ENCODE measurements around the gene ARHGEF7. TPM values are rescaled to one million over a fixed set of nuclear protein-coding genes. Genes with fewer than 3 reads are reported as not detected.

ARHGEF7 gene
- total RNA-seq, 3 donors from 2014 or later (not counting 1 experiment from before 2014, with no cell fraction given), result 99.9 to 135 (median 105) TPM

- no peak for TF ChIP-seq CTCF (IDR thresholded peaks at IDR 0.05)
- peaks cover 5% of the 10 kb centered on the region for H3K36me3 Mint-ChIP-seq
- H3K4me3 Mint-ChIP-seq, result no peak overlapping the region
- no peaks in the 10 kb centered on the region for H3K27me3 Mint-ChIP-seq (ENCODE audit: low read depth in 2 of 2)
- ATAC-seq (no peak), DNase-seq (no peak)
- H3K4me1 Mint-ChIP-seq, result no peaks in the 10 kb centered on the region
- H3K9me3 ChIP-seq (ENCODE audit: control insufficient read depth, insufficient read depth, low read length), result no peaks in the 10 kb centered on the region
- 98% methylated on average over 8 of the region's 8 CpGs for WGBS (ENCODE audit: insufficient coverage)
- no peaks in the 10 kb centered on the region for H3K4me1 ChIP-seq (ENCODE audit: control insufficient read depth, insufficient read depth, low read length)
- intact Hi-C loops (cut with micrococcal nuclease), result no loop called here
- H3K27ac ChIP-seq (ENCODE audit: low read length), result no peak overlapping the region
- H3K27me3 ChIP-seq (ENCODE audit: control insufficient read depth, insufficient read depth, low read length), result no peaks in the 10 kb centered on the region
- H3K27ac Mint-ChIP-seq, result no peak overlapping the region
- peaks cover 82% of the 10 kb centered on the region for H3K36me3 ChIP-seq (ENCODE audit: control insufficient read depth, insufficient read depth, low read length)
- no peaks in the 10 kb centered on the region for H3K9me3 Mint-ChIP-seq
- H3K4me3 ChIP-seq (ENCODE audit: low read length), result no peak overlapping the region
Observed at GRCh38 chr13:111287201-111287600, 172.1 kb downstream of the ARHGEF7 start.

- H3K9me3 ChIP-seq (ENCODE audit: control insufficient read depth, insufficient read depth, low read length), result no peaks in the 10 kb centered on the region
- H3K27me3 Mint-ChIP-seq (ENCODE audit: low read depth in 2 of 2), result no peaks in the 10 kb centered on the region
- no peaks in the 10 kb centered on the region for H3K4me1 Mint-ChIP-seq
- DNase-seq (no peak), ATAC-seq (no peak)
- H3K36me3 Mint-ChIP-seq, result peaks cover 12% of the 10 kb centered on the region
- H3K27ac ChIP-seq (ENCODE audit: low read length), result no peak overlapping the region
- no peaks in the 10 kb centered on the region for H3K9me3 Mint-ChIP-seq
- H3K4me3 ChIP-seq (ENCODE audit: low read length), result no peak overlapping the region
- intact Hi-C loops (cut with micrococcal nuclease), result no loop called here
- H3K27me3 ChIP-seq (ENCODE audit: control insufficient read depth, insufficient read depth, low read length), result no peaks in the 10 kb centered on the region
- no peaks in the 10 kb centered on the region for H3K4me1 ChIP-seq (ENCODE audit: control insufficient read depth, insufficient read depth, low read length)
- H3K4me3 Mint-ChIP-seq, result no peak overlapping the region
- H3K36me3 ChIP-seq (ENCODE audit: control insufficient read depth, insufficient read depth, low read length), result peaks cover 83% of the 10 kb centered on the region
- TF ChIP-seq CTCF (IDR thresholded peaks at IDR 0.05), result no peak
- H3K27ac Mint-ChIP-seq, result no peak overlapping the region
- WGBS (ENCODE audit: insufficient coverage), result 94% methylated on average over 7 of the region's 7 CpGs
Observed at GRCh38 chr13:111288276-111288675, 173.2 kb downstream of the ARHGEF7 start.

GRCh38 chr13:111289251-111289650 lies 174.1 kb downstream of the ARHGEF7 start:
- Mint-ChIP-seq H3K4me1 (no peaks in the 10 kb centered on the region), H3K9me3 (no peaks in the 10 kb centered on the region), H3K36me3 (peaks cover 12% of the 10 kb centered on the region), H3K27me3 (ENCODE audit: low read depth in 2 of 2) (no peaks in the 10 kb centered on the region), H3K4me3 (no peak overlapping the region), H3K27ac (no peak overlapping the region)
- Histone ChIP-seq H3K27ac (ENCODE audit: low read length) (no peak overlapping the region), H3K4me3 (ENCODE audit: low read length) (no peak overlapping the region), H3K36me3 (ENCODE audit: control insufficient read depth, insufficient read depth, low read length) (peaks cover 82% of the 10 kb centered on the region), H3K9me3 (ENCODE audit: control insufficient read depth, insufficient read depth, low read length) (no peaks in the 10 kb centered on the region), H3K27me3 (ENCODE audit: control insufficient read depth, insufficient read depth, low read length) (no peaks in the 10 kb centered on the region), H3K4me1 (ENCODE audit: control insufficient read depth, insufficient read depth, low read length) (no peaks in the 10 kb centered on the region)
- 95% methylated on average over 11 of the region's 11 CpGs for WGBS (ENCODE audit: insufficient coverage)
- ATAC-seq (no peak), DNase-seq (no peak)
- intact Hi-C loops (cut with micrococcal nuclease), result no loop called here
- TF ChIP-seq CTCF (IDR thresholded peaks at IDR 0.05), result no peak

GRCh38 chr13:111291908-111292307 lies 176.8 kb downstream of the ARHGEF7 start:
- Histone ChIP-seq H3K36me3 (ENCODE audit: control insufficient read depth, insufficient read depth, low read length) (peaks cover 61% of the 10 kb centered on the region), H3K4me3 (ENCODE audit: low read length) (no peak overlapping the region), H3K27ac (ENCODE audit: low read length) (no peak overlapping the region), H3K4me1 (ENCODE audit: control insufficient read depth, insufficient read depth, low read length) (peaks cover 10% of the 10 kb centered on the region), H3K27me3 (ENCODE audit: control insufficient read depth, insufficient read depth, low read length) (no peaks in the 10 kb centered on the region), H3K9me3 (ENCODE audit: control insufficient read depth, insufficient read depth, low read length) (no peaks in the 10 kb centered on the region)
- Mint-ChIP-seq H3K36me3 (peaks cover 12% of the 10 kb centered on the region), H3K9me3 (no peaks in the 10 kb centered on the region), H3K27ac (no peak overlapping the region), H3K4me3 (no peak overlapping the region), H3K4me1 (peaks cover 18 to 19% of the 10 kb centered on the region in 2 donors), H3K27me3 (ENCODE audit: low read depth in 2 of 2) (no peaks in the 10 kb centered on the region)
- WGBS (ENCODE audit: insufficient coverage), result 97% methylated on average over 14 of the region's 14 CpGs
- no peak for TF ChIP-seq CTCF (IDR thresholded peaks at IDR 0.05)
- DNase-seq (no peak), ATAC-seq (no peak)
- intact Hi-C loops (cut with micrococcal nuclease), result no loop called here

Data from natural killer cell (primary cell).